Measurements from ENCODE around the gene ABCC9. TPM values are rescaled to one million over a fixed set of nuclear protein-coding genes. Genes with fewer than 3 reads are reported as not detected.

ABCC9 gene
- total RNA-seq, 2 donors from 2014 or later, result 0.22 TPM; not detected in 1

- Mint-ChIP-seq H3K4me1 (peaks cover 3% of the 10 kb centered on the region), H3K27me3 (ENCODE audit: insufficient read depth) (no peaks in the 10 kb centered on the region), H3K4me3 (no peak overlapping the region), H3K27ac (no peak overlapping the region), H3K36me3 (ENCODE audit: low read depth) (no peaks in the 10 kb centered on the region), H3K9me3 (no peaks in the 10 kb centered on the region)
- Histone ChIP-seq H3K36me3 (ENCODE audit: control insufficient read depth, insufficient read depth, low read length) (no peaks in the 10 kb centered on the region), H3K27ac (ENCODE audit: low read depth, low read length) (no peak overlapping the region), H3K4me1 (ENCODE audit: control insufficient read depth, insufficient read depth, low read length) (peaks cover 2% of the 10 kb centered on the region), H3K9ac (ENCODE audit: extremely low read depth, low read length, poor library complexity, severe bottlenecking) (no peak overlapping the region), H3K27me3 (ENCODE audit: control insufficient read depth, insufficient read depth, low read length, poor library complexity, severe bottlenecking) (no peaks in the 10 kb centered on the region), H3K4me3 (ENCODE audit: low read length) (no peak overlapping the region), H3K9me3 (ENCODE audit: control insufficient read depth, low read length) (no peaks in the 10 kb centered on the region)
- WGBS, 2 experiments (ENCODE audit: insufficient coverage in 1 of 2, insufficient read length in 1 of 2), result 88 to 89% methylated on average over 2 to 5 of the region's 5 CpGs
- DNase-seq, result peak; percentile 54
- TF ChIP-seq CTCF (conservative IDR thresholded peaks at IDR 0.05), result no peak
Measured at GRCh38 chr12:21848192-21848591, 93.0 kb downstream of the ABCC9 start.

- Mint-ChIP-seq H3K36me3 (ENCODE audit: low read depth) (no peaks in the 10 kb centered on the region), H3K27me3 (ENCODE audit: insufficient read depth) (no peaks in the 10 kb centered on the region), H3K27ac (no peak overlapping the region), H3K9me3 (no peaks in the 10 kb centered on the region), H3K4me3 (no peak overlapping the region), H3K4me1 (no peaks in the 10 kb centered on the region)
- WGBS, 2 experiments (ENCODE audit: insufficient coverage in 1 of 2, insufficient read length in 1 of 2), result 92 to 100% methylated on average over 2 of the region's 2 CpGs
- Histone ChIP-seq H3K4me3 (ENCODE audit: low read length) (no peak overlapping the region), H3K27me3 (ENCODE audit: control insufficient read depth, insufficient read depth, low read length, poor library complexity, severe bottlenecking) (no peaks in the 10 kb centered on the region), H3K9me3 (ENCODE audit: control insufficient read depth, low read length) (no peaks in the 10 kb centered on the region), H3K36me3 (ENCODE audit: control insufficient read depth, insufficient read depth, low read length) (no peaks in the 10 kb centered on the region), H3K9ac (ENCODE audit: extremely low read depth, low read length, poor library complexity, severe bottlenecking) (no peak overlapping the region), H3K4me1 (ENCODE audit: control insufficient read depth, insufficient read depth, low read length) (peaks cover 2% of the 10 kb centered on the region), H3K27ac (ENCODE audit: low read depth, low read length) (no peak overlapping the region)
- DNase-seq, result no peak
- no peak for TF ChIP-seq CTCF (conservative IDR thresholded peaks at IDR 0.05)
Measured at GRCh38 chr12:21843795-21844194, 97.4 kb downstream of the ABCC9 start.

GRCh38 chr12:21839776-21840175 lies 101.5 kb downstream of the ABCC9 start:
- Mint-ChIP-seq H3K36me3 (ENCODE audit: low read depth) (no peaks in the 10 kb centered on the region), H3K27ac (no peak overlapping the region), H3K9me3 (no peaks in the 10 kb centered on the region), H3K4me3 (no peak overlapping the region), H3K27me3 (ENCODE audit: insufficient read depth) (no peaks in the 10 kb centered on the region), H3K4me1 (no peaks in the 10 kb centered on the region)
- WGBS, 2 experiments (ENCODE audit: insufficient coverage in 1 of 2, insufficient read length in 1 of 2), result 50% methylated on average over 1 of the region's 1 CpG; no CpG with 5 or more reads in 1 of the 2 experiments
- Histone ChIP-seq H3K36me3 (ENCODE audit: control insufficient read depth, insufficient read depth, low read length) (no peaks in the 10 kb centered on the region), H3K4me1 (ENCODE audit: control insufficient read depth, insufficient read depth, low read length) (no peaks in the 10 kb centered on the region), H3K4me3 (ENCODE audit: low read length) (no peak overlapping the region), H3K27ac (ENCODE audit: low read depth, low read length) (no peak overlapping the region), H3K9ac (ENCODE audit: extremely low read depth, low read length, poor library complexity, severe bottlenecking) (no peak overlapping the region), H3K27me3 (ENCODE audit: control insufficient read depth, insufficient read depth, low read length, poor library complexity, severe bottlenecking) (no peaks in the 10 kb centered on the region), H3K9me3 (ENCODE audit: control insufficient read depth, low read length) (no peaks in the 10 kb centered on the region)
- DNase-seq, result no peak
- TF ChIP-seq CTCF (conservative IDR thresholded peaks at IDR 0.05), result no peak
